HEK293T (cell line): ENCODE measurements around the gene KPNA1.

Source experiments
- CTCF ChIA-PET: fragments of 350-600 bp; formaldehyde crosslinking; extraction: SDS; loops from one replicate; lab custom pipeline; 2021; ENCODE audit warnings: antibody characterized with exemption, inconsistent platforms; lab: Yijun Ruan, JAX
- POLR2A ChIA-PET: fragments of 350-600 bp; formaldehyde crosslinking; extraction: SDS; loops from one replicate; lab custom pipeline; 2020; ENCODE audit warnings: antibody characterized with exemption, inconsistent platforms; lab: Yijun Ruan, JAX
- DNase-seq: peaks from one replicate; pipeline ENCODE4 v3.0.0; 2012; ENCODE audit warnings: mixed read lengths; ENCODE audit errors: extremely low spot score
- ARNT ChIP-seq: fragments of 450-650 bp; IDR thresholded peaks from 2 replicates; pipeline ENCODE4 v1.6.1; 2017; ENCODE audit warnings: mild to moderate bottlenecking
- BHLHE40 ChIP-seq: fragments of 450-650 bp; IDR thresholded peaks from 2 replicates; pipeline ENCODE4 v1.6.1; 2016; ENCODE audit warnings: mild to moderate bottlenecking, moderate library complexity, borderline replicate concordance
- CTBP1 ChIP-seq: fragments of 450-650 bp; IDR thresholded peaks from 2 replicates; pipeline ENCODE4 v1.6.1; 2016; ENCODE audit warnings: borderline replicate concordance
- ELF4 ChIP-seq: fragments of 450-650 bp; IDR thresholded peaks from 2 replicates; pipeline ENCODE4 v1.6.1; 2017; ENCODE audit warnings: antibody characterized with exemption
- FOXA1 ChIP-seq: fragments of 450-650 bp; IDR thresholded peaks from 2 replicates; pipeline ENCODE4 v1.6.1; 2016; ENCODE audit warnings: mild to moderate bottlenecking
- FOXK2 ChIP-seq: fragments of 450-650 bp; IDR thresholded peaks from 2 replicates; pipeline ENCODE4 v1.6.1; 2016; ENCODE audit warnings: mild to moderate bottlenecking
- FOXM1 ChIP-seq: fragments of 450-650 bp; IDR thresholded peaks from 2 replicates; pipeline ENCODE4 v1.6.1; 2017; ENCODE audit warnings: mild to moderate bottlenecking, borderline replicate concordance
- HDGF ChIP-seq: fragments of 450-650 bp; IDR thresholded peaks from 2 replicates; pipeline ENCODE4 v1.6.1; 2017; ENCODE audit warnings: antibody characterized with exemption, borderline replicate concordance
- L3MBTL2 ChIP-seq: fragments of 450-650 bp; conservative IDR thresholded peaks from 2 replicates; pipeline ENCODE4 v1.6.1; 2016; ENCODE audit warnings: mild to moderate bottlenecking
- LEF1 ChIP-seq: fragments of 450-650 bp; IDR thresholded peaks from 2 replicates; pipeline ENCODE4 v1.6.1; 2017; ENCODE audit warnings: mild to moderate bottlenecking, borderline replicate concordance
- NFRKB ChIP-seq: fragments of 450-650 bp; IDR thresholded peaks from 2 replicates; pipeline ENCODE4 v1.6.1; 2016; ENCODE audit warnings: mild to moderate bottlenecking, moderate library complexity
- SP1 ChIP-seq: fragments of 450-650 bp; IDR thresholded peaks from 2 replicates; pipeline ENCODE4 v1.6.1; 2017
- SUZ12 ChIP-seq: fragments of 450-650 bp; IDR thresholded peaks from 2 replicates; pipeline ENCODE4 v1.6.1; 2016; ENCODE audit warnings: mild to moderate bottlenecking
- TARDBP ChIP-seq: fragments of 450-650 bp; IDR thresholded peaks from 2 replicates; pipeline ENCODE4 v1.6.1; 2016
- ZNF384 ChIP-seq: fragments of 450-650 bp; IDR thresholded peaks from 2 replicates; pipeline ENCODE4 v1.6.1; 2016
- TF ChIP-seq, protein P1 (sequence below): fragments of 450-650 bp; IDR thresholded peaks from 2 replicates; pipeline ENCODE4 v1.6.1; 2016

KPNA1 gene

DNA sequence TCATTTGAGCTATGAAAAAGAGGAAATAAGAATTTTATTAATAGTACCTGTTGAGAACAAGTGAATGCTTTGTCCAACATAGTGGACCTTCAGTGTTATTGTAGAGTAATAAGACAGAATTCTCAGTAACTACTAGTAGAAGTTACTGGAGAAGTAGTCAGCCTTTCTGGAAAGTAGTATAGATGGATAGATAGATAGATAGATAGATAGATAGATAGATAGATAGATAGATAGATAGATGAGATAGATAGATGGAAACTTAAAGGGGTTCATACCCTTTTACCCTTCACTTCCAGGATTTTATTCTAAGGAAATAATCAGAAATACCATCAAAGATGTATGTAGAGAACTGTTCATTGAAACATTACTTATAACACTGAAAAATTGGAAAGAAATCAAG, 125.5 kb downstream of the KPNA1 start:
- POLR2A ChIA-PET, result no interaction called here
- TF ChIP-seq L3MBTL2 (no peak), CTBP1 (no peak), FOXA1 (no peak), BHLHE40 (no peak), TARDBP (no peak), FOXM1 (no peak), ZNF384 (no peak), LEF1 (no peak), SP1 (no peak)
- CTCF ChIA-PET, result interaction anchor here (1.4 kb wide), 1 partner anchor 19 kb away, joined by 3 read pairs; no protein-coding TSS in a partner anchor
- DNase-seq, result no peak

DNA sequence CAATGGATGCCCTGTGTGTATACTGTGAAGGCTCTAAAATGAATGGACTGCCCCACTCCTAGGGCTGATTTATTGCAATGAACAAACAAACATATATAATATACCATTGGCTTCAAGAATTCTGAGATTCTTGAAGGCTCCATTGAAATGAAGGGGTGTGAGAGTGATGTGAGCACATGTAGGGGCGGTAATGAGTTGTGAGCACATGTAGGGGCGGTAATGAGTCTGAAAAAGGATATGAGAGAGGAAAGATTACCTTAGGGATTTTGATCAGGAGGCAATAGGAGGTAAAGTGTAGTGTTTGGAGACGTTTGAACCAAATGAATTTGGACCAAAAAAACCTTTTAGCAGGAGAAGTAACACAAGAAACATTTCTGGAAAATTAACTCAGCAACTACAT, 127.0 kb downstream of the KPNA1 start:
- POLR2A ChIA-PET, result no interaction called here
- DNase-seq, result no peak
- TF ChIP-seq CTBP1 (no peak), LEF1 (no peak), HDGF (no peak), ARNT (no peak), FOXA1 (no peak), TARDBP (no peak), BHLHE40 (no peak), ZNF384 (no peak), SUZ12 (no peak), NFRKB (no peak), SP1 (no peak), L3MBTL2 (no peak), FOXM1 (no peak), ELF4 (no peak), FOXK2 (no peak)
- TF ChIP-seq, protein P1, sequence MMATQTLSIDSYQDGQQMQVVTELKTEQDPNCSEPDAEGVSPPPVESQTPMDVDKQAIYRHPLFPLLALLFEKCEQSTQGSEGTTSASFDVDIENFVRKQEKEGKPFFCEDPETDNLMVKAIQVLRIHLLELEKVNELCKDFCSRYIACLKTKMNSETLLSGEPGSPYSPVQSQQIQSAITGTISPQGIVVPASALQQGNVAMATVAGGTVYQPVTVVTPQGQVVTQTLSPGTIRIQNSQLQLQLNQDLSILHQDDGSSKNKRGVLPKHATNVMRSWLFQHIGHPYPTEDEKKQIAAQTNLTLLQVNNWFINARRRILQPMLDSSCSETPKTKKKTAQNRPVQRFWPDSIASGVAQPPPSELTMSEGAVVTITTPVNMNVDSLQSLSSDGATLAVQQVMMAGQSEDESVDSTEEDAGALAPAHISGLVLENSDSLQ, result no peak
- CTCF ChIA-PET, result no interaction called here

DNA sequence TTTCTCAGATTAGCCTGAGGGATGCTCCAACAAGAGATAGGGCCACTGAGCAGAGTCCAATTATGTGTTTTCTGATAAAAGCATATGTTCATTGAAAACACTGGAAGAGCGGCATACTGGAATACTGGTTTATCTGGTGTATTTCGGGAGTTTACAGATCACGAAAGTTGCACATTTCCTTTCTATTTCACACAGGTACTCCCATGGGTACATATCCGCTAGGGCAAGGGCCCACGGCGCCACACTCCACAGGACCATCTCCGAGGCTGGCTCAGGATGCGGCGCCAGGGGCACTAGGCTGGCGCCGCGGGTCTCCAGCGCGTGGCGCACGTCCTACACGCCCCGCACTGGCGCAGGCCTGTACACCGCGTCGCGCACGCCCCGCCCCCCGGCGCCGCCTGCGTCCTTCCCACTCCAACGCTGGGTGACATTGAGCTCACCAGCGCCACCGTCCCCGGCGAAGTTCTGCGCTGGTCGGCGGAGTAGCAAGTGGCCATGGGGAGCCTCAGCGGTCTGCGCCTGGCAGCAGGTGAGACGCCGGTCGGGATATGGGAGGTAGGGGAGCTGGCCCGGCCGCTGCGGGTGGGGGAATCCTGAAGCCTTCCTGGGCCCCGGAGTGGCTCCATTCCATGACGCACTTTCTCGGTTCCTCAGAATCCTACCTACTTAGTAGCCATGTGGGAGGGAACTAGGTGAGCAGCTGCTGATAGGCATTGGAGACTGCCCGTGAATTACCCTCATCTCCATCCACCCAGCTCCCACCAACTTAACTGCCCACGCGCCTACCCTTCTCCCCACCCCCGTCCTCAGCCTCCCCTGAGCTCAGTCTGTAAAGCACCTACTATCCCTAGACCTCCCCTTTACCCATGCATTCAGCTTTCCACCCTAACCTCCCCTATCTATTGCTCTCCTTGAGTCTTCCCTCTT, 130.7 kb downstream of the KPNA1 start, which contains the start of gene FAM162A:
Gene FAM162A (plus strand): TSS at position 412 of the 927 bp plus-strand sequence. CDS start 84 bp downstream, at position 496.
- CTCF ChIA-PET, result interaction anchor here (0.6 to 1.5 kb wide), 8 partner anchors 9 to 837 kb away, joined by 3 to 6 read pairs (median 3); no protein-coding TSS in a partner anchor
- peak; percentile 90 for DNase-seq
- POLR2A ChIA-PET, result interaction anchor here (0.6 to 2.9 kb wide), 25 partner anchors 9 to 838 kb away, joined by 3 to 34 read pairs (median 4); partner anchors contain the start of genes DTX3L, KPNA1, PARP9 and PDIA5
- TF ChIP-seq, protein P1, result peak; percentile 38
- TF ChIP-seq NFRKB (no peak), L3MBTL2 (peak; percentile 46; the same call in 1 of the 2 replicates)

DNA sequence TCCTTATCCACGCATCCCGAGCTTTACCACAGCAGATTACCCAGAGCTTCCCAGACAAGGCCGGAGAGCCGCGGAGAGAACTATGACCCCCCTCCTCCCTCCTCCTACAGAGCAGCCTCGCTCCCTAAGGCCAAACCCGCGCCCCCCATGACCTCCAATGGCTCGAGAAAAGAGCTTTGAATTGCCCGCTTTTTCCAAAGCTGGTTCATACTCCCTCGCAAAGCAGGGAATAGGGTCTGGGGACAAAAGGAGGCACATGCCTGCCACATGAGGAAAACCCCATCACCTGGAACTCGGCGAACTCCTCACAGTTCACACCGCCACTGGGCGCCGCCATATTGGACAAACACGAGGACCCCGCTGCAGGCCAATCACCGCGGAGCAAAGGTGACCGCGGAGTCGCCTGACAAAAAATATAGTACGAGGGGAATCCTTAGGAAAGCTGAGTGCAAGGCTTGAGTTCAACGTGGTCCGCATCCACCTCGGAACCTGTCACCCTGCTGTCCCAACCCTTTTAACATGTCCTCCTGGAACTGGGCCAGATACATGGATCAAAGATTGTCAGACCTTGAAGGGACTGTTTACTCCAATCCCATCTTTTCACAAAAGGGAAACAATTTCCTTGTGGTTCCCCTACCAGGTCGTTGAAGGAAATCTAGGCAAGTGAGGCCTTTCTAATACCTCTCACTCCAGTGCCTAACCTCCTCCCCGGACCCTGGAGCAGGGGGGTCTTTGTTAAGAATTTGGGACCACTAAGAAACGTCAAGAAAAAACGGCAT, 131.7 kb downstream of the KPNA1 start, which contains the start of gene MIX23:
Gene MIX23 (minus strand): TSS at position 344 of the 779 bp plus-strand sequence. CDS start 7 bp downstream, at position 337.
- peak; percentile 78 for DNase-seq
- POLR2A ChIA-PET, result interaction anchor here (0.8 to 2.9 kb wide), 12 partner anchors 10 to 1203 kb away, joined by 3 to 34 read pairs (median 4); partner anchors contain the start of genes KPNA1 and WDR5B
- TF ChIP-seq SP1 (no peak), CTBP1 (no peak; the same call in 1 of the 2 replicates), BHLHE40 (no peak), ELF4 (0 out of 2 replicates have a peak, but pooled peaks have one; percentile 32), NFRKB (peak; percentile 77), LEF1 (no peak), SUZ12 (no peak), FOXK2 (no peak), ZNF384 (no peak), TARDBP (no peak), HDGF (no peak), FOXM1 (no peak), L3MBTL2 (peak; percentile 88), ARNT (no peak), FOXA1 (no peak)
- TF ChIP-seq, protein P1, result 0 out of 2 replicates have a peak, but pooled peaks have one; percentile 30
- CTCF ChIA-PET, result interaction anchor here (0.6 kb wide), 1 partner anchor 10 kb away, joined by 3 read pairs; no protein-coding TSS in a partner anchor

DNA sequence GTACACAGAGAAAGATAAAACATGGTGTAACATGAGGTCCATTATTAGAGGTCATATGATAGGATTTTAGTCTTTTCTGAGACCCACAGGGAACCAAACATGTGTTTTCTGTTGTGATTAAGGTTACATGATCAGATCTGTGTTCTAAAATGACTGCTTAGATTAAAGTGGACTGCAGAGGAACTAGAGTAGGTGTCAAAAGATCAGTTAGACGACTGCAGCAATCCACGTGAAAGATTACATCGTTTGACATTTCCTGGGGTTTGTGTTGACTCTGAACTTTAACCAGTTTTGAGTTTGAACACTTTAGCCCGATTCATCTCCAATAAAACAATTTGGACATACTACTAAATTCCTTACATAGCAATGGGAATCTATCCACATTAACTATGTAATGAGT, 136.8 kb downstream of the KPNA1 start:
- ChIA-PET CTCF (no interaction called here), POLR2A (no interaction called here)

More for the DNA sequence above, 136.8 kb downstream of the KPNA1 start:
- TF ChIP-seq, protein P1, result no peak
- TF ChIP-seq L3MBTL2 (no peak), ELF4 (no peak), FOXA1 (no peak), FOXM1 (no peak), ARNT (no peak), BHLHE40 (no peak), SP1 (no peak), TARDBP (no peak), LEF1 (no peak), CTBP1 (no peak), NFRKB (no peak), SUZ12 (no peak), ZNF384 (no peak), HDGF (no peak), FOXK2 (no peak)
- DNase-seq, result no peak
